NCI-H1417 treated with DMSO at 0.1 percent for 48 hours (cell line): ENCODE measurements around the gene AKAP5.

Experiments
- DNase-seq: peaks from one replicate; lab custom pipeline; 2025; lab: John Stamatoyannopoulos, UW

Gene AKAP5

DNA sequence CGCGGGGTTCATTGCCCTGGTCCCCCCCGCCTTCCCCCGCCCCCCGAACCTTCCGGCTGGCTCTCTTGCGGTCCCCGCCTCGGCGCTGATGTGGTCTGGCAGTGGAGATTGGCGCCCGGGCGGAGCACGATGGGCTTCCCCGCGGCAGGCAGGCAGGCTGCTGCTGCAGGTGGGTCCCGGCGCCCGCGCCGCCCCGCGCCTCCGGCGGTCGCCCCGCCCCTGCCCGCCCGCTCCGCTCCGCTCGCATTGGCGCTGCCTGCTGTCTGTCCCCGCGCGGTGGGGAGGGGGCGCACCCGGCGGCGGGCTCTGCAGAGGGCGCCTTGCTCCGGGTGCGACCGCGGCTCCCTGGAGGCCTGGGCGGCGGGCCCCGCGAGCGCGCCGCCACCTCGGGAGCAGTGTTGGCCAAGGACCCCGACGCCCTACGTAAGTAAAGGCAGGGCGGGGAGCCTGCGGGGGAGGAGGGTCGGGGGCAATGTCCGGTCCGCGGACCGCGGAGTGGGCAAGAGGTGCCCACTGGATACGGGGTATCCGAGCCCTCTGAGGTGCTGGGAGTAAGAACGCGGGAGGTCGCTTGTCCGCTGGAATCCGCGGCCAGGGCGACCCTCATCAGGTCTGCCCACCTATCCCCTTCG lies at the start of gene AKAP5:
TSS of gene AKAP5 (plus strand) at position 309 of the 632 bp plus-strand sequence. CDS start 2,896 bp downstream, outside the sequence.
- DNase-seq: no peak

GRCh38 chr14:64416348-64416932 lies 48.9 kb upstream of the AKAP5 start:
- DNase-seq: no peak

DNA sequence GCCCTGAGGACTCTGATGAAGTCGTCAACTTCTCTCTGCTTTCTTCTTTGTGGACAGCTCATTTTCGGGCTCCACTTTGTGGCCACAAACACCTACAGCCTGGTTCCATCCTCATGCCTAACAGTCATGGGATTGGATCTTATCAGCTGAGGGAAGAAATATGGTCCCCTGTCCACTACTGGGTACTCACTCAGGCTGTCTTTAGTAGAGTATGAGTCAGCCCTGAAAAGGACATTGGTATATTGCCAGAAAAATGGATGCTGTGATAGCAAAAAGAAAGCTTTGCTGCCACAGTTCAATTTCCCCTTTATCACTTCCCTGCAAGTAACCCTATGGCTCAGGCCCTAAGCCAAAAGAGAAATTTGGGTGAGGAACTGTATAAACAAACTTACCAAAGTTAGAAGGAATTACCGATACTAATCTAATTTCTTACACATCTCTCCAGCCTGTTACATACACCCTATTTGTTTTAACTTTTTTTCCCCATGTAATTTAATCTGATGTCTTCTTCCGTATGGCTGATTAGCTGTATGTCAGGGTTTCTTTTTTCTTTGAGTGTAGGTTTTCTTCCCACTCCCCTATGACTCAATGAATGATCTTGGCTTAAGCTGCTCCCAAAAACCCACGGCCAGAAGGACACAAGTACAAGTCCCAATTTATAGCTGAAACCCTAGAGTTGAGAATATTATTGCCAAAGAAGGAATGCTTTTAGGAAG lies 48.1 kb upstream of the AKAP5 start:
- DNase-seq: no peak

DNA sequence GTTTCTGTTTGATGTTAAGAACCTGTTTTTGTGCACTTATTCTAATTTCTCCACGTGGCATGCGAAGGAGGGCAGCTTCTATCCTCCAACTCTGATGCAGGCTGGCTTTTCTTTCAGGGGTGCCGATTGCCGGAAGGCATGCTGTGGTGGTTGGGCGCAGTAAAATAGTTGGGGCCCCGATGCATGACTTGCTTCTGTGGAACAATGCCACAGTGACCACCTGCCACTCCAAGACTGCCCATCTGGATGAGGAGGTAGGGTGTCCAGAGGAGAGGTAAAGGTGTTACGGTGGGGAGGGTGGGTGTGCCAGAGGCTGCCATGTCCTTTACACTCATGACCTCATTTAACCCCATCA lies 47.6 kb upstream of the AKAP5 start:
- DNase-seq: no peak

GRCh38 chr14:64419003-64419402 lies 46.3 kb upstream of the AKAP5 start:
- no peak for DNase-seq

GRCh38 chr14:64421166-64421565 lies 44.1 kb upstream of the AKAP5 start:
- DNase-seq: no peak

GRCh38 chr14:64422005-64422404 lies 43.3 kb upstream of the AKAP5 start:
- no peak for DNase-seq

DNA sequence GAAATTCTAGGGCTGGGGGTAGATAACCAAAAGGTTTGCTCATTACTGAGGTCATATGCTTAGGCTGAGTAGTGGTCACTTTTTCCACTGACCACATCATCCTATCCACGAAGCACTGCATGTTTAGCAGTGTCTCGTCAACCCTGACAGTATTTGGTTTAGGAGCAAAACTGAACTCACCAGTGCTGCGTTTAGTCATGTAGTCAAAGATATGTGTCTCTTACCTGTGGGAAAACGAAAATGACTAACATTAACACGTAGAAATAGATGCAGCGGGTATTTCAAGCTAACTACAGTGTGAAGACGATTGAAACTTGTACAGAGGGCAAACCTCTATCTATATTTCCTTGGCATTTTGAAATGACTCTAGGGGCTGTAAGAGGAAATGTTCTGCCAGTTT lies 42.5 kb upstream of the AKAP5 start:
- no peak for DNase-seq

- DNase-seq: no peak
Measured at GRCh38 chr14:64423987-64424386, 41.3 kb upstream of the AKAP5 start.

GRCh38 chr14:64434528-64434927 lies 30.8 kb upstream of the AKAP5 start:
- DNase-seq: no peak

GRCh38 chr14:64438181-64438841 lies 27.0 kb upstream of the AKAP5 start:
- DNase-seq: no peak

DNA sequence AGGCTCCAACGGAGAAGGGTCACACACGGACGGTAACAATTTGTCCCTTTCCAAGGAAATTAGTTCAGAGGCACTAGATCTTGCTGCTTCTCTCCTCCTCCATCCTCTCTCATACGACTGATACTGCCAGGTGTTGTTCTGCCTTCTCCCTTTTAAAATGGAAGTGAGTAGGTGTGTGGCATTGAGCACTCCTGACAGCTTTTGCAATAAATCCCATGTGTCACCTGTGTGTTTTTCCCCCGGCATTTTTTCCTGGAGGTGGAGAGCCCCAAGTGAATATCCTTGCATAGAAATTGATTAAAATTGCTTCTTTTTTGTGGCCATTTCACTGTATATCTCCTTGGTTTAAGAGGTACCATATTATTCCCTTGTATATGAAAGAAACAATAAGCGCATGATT lies 26.2 kb upstream of the AKAP5 start:
- DNase-seq: no peak

GRCh38 chr14:64440494-64440893 lies 24.8 kb upstream of the AKAP5 start:
- no peak for DNase-seq

GRCh38 chr14:64442300-64442988 lies 22.9 kb upstream of the AKAP5 start:
- no peak for DNase-seq

GRCh38 chr14:64444140-64444539 lies 21.2 kb upstream of the AKAP5 start:
- no peak for DNase-seq

GRCh38 chr14:64444984-64445845 lies 20.1 kb upstream of the AKAP5 start:
- no peak for DNase-seq

GRCh38 chr14:64447876-64448670 lies 17.2 kb upstream of the AKAP5 start:
- DNase-seq: no peak

- DNase-seq: no peak
Measured at GRCh38 chr14:64450255-64450654, 15.0 kb upstream of the AKAP5 start.

- no peak for DNase-seq
Measured at GRCh38 chr14:64454671-64455070, 10.6 kb upstream of the AKAP5 start.

- no peak for DNase-seq
Measured at GRCh38 chr14:64459405-64460136, 5.7 kb upstream of the AKAP5 start.
